Mesenchymal stem cell (in vitro differentiated cells and primary cell): ENCODE results near the gene IFT122.

Experiments
- DNase-seq: peaks from one replicate; pipeline ENCODE4 v3.0.0-alpha.2; 2013
- H2AFZ ChIP-seq: one replicate; pipeline ENCODE4 v1.6.1; 2013; ENCODE audit warnings: low read depth, mild to moderate bottlenecking, control low read depth, inconsistent platforms, low read length, moderate library complexity
- H2AK5ac ChIP-seq: 2 replicates; pipeline ENCODE4 v1.6.1; 2013; ENCODE audit warnings: low read length, moderate library complexity, mild to moderate bottlenecking, inconsistent platforms; ENCODE audit not compliant: severe bottlenecking
- H2BK120ac ChIP-seq: one replicate; pipeline ENCODE4 v1.6.1; 2013; ENCODE audit warnings: low read depth, mild to moderate bottlenecking, inconsistent platforms, low read length, moderate library complexity
- H2BK12ac ChIP-seq, 2 experiments: one replicate each; pipeline ENCODE4 v1.6.1; 2013; ENCODE audit warnings: inconsistent platforms in 2 of 2, low read length in 2 of 2, mild to moderate bottlenecking in 2 of 2, moderate library complexity in 2 of 2, control low read depth in 1 of 2
- H2BK15ac ChIP-seq: one replicate; pipeline ENCODE4 v1.6.1; 2013; ENCODE audit warnings: mild to moderate bottlenecking, low read depth, inconsistent platforms; ENCODE audit not compliant: poor library complexity, severe bottlenecking
- H2BK5ac ChIP-seq: 2 replicates; pipeline ENCODE4 v1.6.1; 2013; ENCODE audit warnings: low read depth, mild to moderate bottlenecking, low read length, control low read depth, inconsistent platforms; ENCODE audit not compliant: poor library complexity, severe bottlenecking
- H3K14ac ChIP-seq, 2 experiments: one replicate each; pipeline ENCODE4 v1.6.1; 2013; ENCODE audit warnings: inconsistent platforms in 2 of 2, low read length in 2 of 2, control low read depth in 1 of 2, mild to moderate bottlenecking in 1 of 2, moderate library complexity in 1 of 2
- H3K18ac ChIP-seq, 2 experiments: one replicate each; pipeline ENCODE4 v1.6.1; 2013; ENCODE audit warnings: inconsistent platforms in 2 of 2, low read length in 2 of 2, control low read depth in 1 of 2, low read depth in 1 of 2, mild to moderate bottlenecking in 1 of 2
- H3K23ac ChIP-seq, 2 experiments: one replicate each; pipeline ENCODE4 v1.6.1; 2013; ENCODE audit warnings: inconsistent platforms in 2 of 2, low read length in 2 of 2, mild to moderate bottlenecking in 2 of 2, moderate library complexity in 2 of 2, control low read depth in 1 of 2
- H3K27ac ChIP-seq: 2 replicates; pipeline ENCODE4 v1.5.1; 2013; ENCODE audit warnings: mild to moderate bottlenecking, moderate library complexity, low read length, control low read depth, inconsistent platforms; ENCODE audit not compliant: poor library complexity, severe bottlenecking
- H3K27me3 ChIP-seq, 2 experiments: 2 replicates each; pipeline versions ENCODE4 v1.6.1 to v1.7.0; 2013; ENCODE audit warnings: low read length in 2 of 2, mild to moderate bottlenecking in 2 of 2, moderate library complexity in 2 of 2, control low read depth in 1 of 2, inconsistent platforms in 1 of 2; ENCODE audit not compliant: control insufficient read depth in 1 of 2, insufficient read depth in 1 of 2
- H3K36me3 ChIP-seq, 2 experiments: 2 replicates each; pipeline versions ENCODE4 v1.6.1 to v1.7.0; 2013; ENCODE audit warnings: low read length in 2 of 2, control low read depth in 1 of 2, inconsistent platforms in 1 of 2, low read depth in 1 of 2, mild to moderate bottlenecking in 1 of 2; ENCODE audit not compliant: insufficient read depth in 2 of 2, control insufficient read depth in 1 of 2
- H3K4ac ChIP-seq, 2 experiments: one replicate each; pipeline ENCODE4 v1.6.1; 2013; ENCODE audit warnings: inconsistent platforms in 2 of 2, low read length in 2 of 2, mild to moderate bottlenecking in 2 of 2, moderate library complexity in 2 of 2, control low read depth in 1 of 2, low read depth in 1 of 2
- H3K4me1 ChIP-seq: 2 replicates; pipeline ENCODE4 v1.6.1; 2013; ENCODE audit warnings: low read depth, low read length, control low read depth; ENCODE audit not compliant: control insufficient read depth, insufficient read depth
- H3K4me2 ChIP-seq: 2 replicates; pipeline ENCODE4 v1.6.1; 2013; ENCODE audit warnings: low read length, mild to moderate bottlenecking, inconsistent platforms; ENCODE audit not compliant: poor library complexity, severe bottlenecking
- H3K4me3 ChIP-seq, 2 experiments: 2 replicates each; pipeline versions ENCODE4 v1.5.1 to v1.7.0; 2013; ENCODE audit warnings: low read length in 2 of 2, mild to moderate bottlenecking in 2 of 2, control low read depth in 1 of 2, low read depth in 1 of 2; ENCODE audit not compliant: insufficient read depth in 1 of 2
- H3K79me1 ChIP-seq: replicated peaks from 2 replicates; pipeline ENCODE4 v1.6.1; 2013; ENCODE audit warnings: mild to moderate bottlenecking, control low read depth, low read length, inconsistent platforms; ENCODE audit not compliant: poor library complexity, severe bottlenecking
- H3K9ac ChIP-seq: 2 replicates; pipeline ENCODE4 v1.7.0; 2013; ENCODE audit warnings: mild to moderate bottlenecking, low read length, moderate library complexity
- H3K9me3 ChIP-seq: 2 replicates; pipeline ENCODE4 v1.7.0; 2013; ENCODE audit warnings: mild to moderate bottlenecking, low read length; ENCODE audit not compliant: control insufficient read depth
- H4K8ac ChIP-seq: one replicate; pipeline ENCODE4 v1.6.1; 2013; ENCODE audit warnings: inconsistent platforms, mild to moderate bottlenecking, low read length, moderate library complexity
- H4K91ac ChIP-seq: one replicate; pipeline ENCODE4 v1.6.1; 2013; ENCODE audit warnings: mild to moderate bottlenecking, low read length, inconsistent platforms
- WGBS: methylation state at CpG from one replicate; pipeline ENCODE4 v1.1.7; 2013; ENCODE audit warnings: mixed read lengths; 5-methylcytosine and 5-hydroxymethylcytosine counted together

The IFT122 gene

DNA sequence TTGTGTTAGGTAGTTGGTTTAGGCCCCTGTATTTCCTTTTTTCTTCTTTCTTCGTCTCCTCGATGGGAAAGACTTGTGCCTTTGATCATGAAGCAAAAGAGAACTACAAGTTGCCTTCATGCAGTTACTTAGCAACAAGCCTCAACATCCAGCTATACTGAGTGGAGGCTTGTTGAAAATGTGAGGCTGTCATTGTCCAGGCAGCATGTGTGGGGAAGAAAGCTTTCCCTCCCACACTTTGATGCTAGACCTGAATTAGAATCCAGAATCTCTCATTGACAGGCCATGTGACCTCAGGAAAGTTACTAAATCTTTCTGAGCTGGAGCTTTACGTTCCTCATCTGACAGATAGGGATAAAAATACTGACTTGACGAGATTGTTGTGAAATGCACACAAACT is 23.7 kb downstream of the IFT122 start:
- no peak overlapping the region for H2BK15ac ChIP-seq
- no peak overlapping the region for H2BK5ac ChIP-seq
- WGBS = 91% methylated on average over 2 of the region's 4 CpGs
- H2AK5ac ChIP-seq = no peak overlapping the region
- H3K9me3 ChIP-seq = no peaks in the 10 kb centered on the region
- no peak overlapping the region for H2BK120ac ChIP-seq
- no peak overlapping the region for H3K14ac ChIP-seq
- H2AFZ ChIP-seq = no peak overlapping the region
- no peak overlapping the region for H4K91ac ChIP-seq
- no peak for DNase-seq
- H3K23ac ChIP-seq = no peak overlapping the region
- no peak overlapping the region for H2BK12ac ChIP-seq
- peaks cover 8 to 54% of the 10 kb centered on the region in 2 experiments for H3K36me3 ChIP-seq
- no peaks in the 10 kb centered on the region for H3K27me3 ChIP-seq
- no peaks in the 10 kb centered on the region for H3K4me1 ChIP-seq
- no peak overlapping the region for H3K27ac ChIP-seq
- H3K4ac ChIP-seq = no peak overlapping the region
- H4K8ac ChIP-seq = no peak overlapping the region
- no peak overlapping the region for H3K4me3 ChIP-seq
- H3K18ac ChIP-seq = no peak overlapping the region
- peaks cover 2% of the 10 kb centered on the region for H3K79me1 ChIP-seq
- H3K4me2 ChIP-seq = no peak overlapping the region
- no peak overlapping the region for H3K9ac ChIP-seq

DNA sequence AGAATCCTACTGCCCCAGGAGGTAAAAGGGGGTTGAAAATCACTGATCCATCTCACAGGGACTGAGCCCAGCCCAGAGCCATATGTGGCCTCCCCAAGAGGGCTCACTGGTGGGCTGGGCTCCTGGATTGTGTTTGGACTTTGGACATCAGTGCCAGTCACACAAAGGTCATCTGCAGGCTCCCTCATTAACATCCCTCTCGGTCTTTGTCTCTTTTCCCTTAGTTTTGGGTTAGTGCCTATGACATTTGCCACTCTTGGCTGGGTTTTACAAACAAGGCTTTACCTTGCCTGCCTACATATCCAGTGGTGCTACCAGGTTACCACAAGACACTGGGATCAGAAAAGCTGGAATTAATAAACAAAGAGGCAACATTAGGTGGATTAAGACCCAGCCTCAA is 27.9 kb downstream of the IFT122 start:
- Histone ChIP-seq H3K23ac (no peak overlapping the region), H3K36me3 (peaks cover 9 to 63% of the 10 kb centered on the region in 2 experiments), H2BK12ac (no peak overlapping the region), H3K27ac (no peak overlapping the region), H2AFZ (no peak overlapping the region), H2AK5ac (no peak overlapping the region), H4K8ac (no peak overlapping the region), H3K14ac (no peak overlapping the region), H3K18ac (no peak overlapping the region), H3K4ac (no peak overlapping the region), H3K4me1 (no peaks in the 10 kb centered on the region), H2BK15ac (no peak overlapping the region), H3K4me3 (no peak overlapping the region), H3K27me3 (no peaks in the 10 kb centered on the region), H2BK120ac (no peak overlapping the region), H4K91ac (no peak overlapping the region), H3K9me3 (no peaks in the 10 kb centered on the region), H3K4me2 (no peak overlapping the region), H3K9ac (no peak overlapping the region), H2BK5ac (no peak overlapping the region), H3K79me1 (no peaks in the 10 kb centered on the region)
- WGBS = 67% methylated on average over 1 of the region's 1 CpG
- DNase-seq = no peak

DNA sequence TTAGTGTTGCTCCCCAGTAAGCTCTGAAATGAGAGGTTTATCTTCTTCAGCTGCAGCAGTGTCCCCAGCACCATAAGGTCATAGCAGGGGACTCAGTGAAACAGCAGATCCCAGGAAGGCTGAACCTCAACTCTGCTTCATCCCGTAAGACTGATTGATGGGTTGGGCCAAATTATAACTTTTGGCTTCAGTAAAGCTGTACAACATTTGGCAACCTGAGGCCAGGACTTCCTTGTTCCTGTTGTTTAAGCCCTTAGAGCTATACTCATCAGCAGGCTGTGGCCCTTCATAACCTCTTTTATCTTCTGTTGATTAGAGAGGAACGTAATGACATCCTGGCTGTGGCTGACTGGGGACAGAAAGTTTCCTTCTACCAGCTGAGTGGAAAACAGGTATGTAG is 29.0 kb downstream of the IFT122 start:
- H2AFZ ChIP-seq = no peak overlapping the region
- H3K4ac ChIP-seq = no peak overlapping the region
- H3K36me3 ChIP-seq = peaks cover 11 to 57% of the 10 kb centered on the region in 2 experiments
- no peak for DNase-seq
- H2BK15ac ChIP-seq = no peak overlapping the region
- H3K4me2 ChIP-seq = no peak overlapping the region
- whole genome bisulfite sequencing = 92% methylated on average over 1 of the region's 2 CpGs
- no peaks in the 10 kb centered on the region for H3K9me3 ChIP-seq
- H4K8ac ChIP-seq = no peak overlapping the region
- no peaks in the 10 kb centered on the region for H3K4me1 ChIP-seq
- H3K27ac ChIP-seq = no peak overlapping the region
- H3K18ac ChIP-seq = no peak overlapping the region
- no peak overlapping the region for H3K23ac ChIP-seq
- H4K91ac ChIP-seq = no peak overlapping the region
- H2BK12ac ChIP-seq = no peak overlapping the region
- no peaks in the 10 kb centered on the region for H3K27me3 ChIP-seq
- H2BK120ac ChIP-seq = no peak overlapping the region
- H2AK5ac ChIP-seq = no peak overlapping the region
- no peak overlapping the region for H3K4me3 ChIP-seq
- no peak overlapping the region for H3K14ac ChIP-seq
- no peak overlapping the region for H2BK5ac ChIP-seq
- no peak overlapping the region for H3K9ac ChIP-seq
- no peaks in the 10 kb centered on the region for H3K79me1 ChIP-seq

DNA sequence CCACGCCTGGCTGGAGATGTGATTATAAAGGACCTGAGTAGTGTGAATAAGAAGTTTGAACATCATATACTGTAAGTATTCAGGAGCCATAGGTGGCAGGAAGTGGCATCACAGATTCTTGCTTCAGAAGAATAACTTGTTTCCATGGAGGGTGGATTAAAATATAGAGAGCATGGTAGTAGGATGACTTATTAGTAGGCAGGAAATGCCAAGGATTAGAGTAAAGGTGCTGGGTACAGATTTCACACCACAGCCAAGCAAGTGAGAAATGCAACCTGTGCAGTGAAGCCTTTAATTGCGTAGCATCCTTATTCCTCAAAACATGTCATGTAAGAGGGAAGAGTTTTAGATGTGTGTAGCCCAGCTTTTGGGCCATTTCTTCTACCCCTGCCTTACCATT is 30.8 kb downstream of the IFT122 start:
- WGBS = 91% methylated on average over 1 of the region's 2 CpGs
- H3K36me3 ChIP-seq = peaks cover 11 to 46% of the 10 kb centered on the region in 2 experiments
- H2BK120ac ChIP-seq = no peak overlapping the region
- no peaks in the 10 kb centered on the region for H3K9me3 ChIP-seq
- no peak overlapping the region for H3K18ac ChIP-seq
- no peak overlapping the region for H3K9ac ChIP-seq
- no peak overlapping the region for H3K14ac ChIP-seq
- H2AFZ ChIP-seq = no peak overlapping the region
- no peak overlapping the region for H3K4ac ChIP-seq
- H3K27me3 ChIP-seq = no peaks in the 10 kb centered on the region
- H4K91ac ChIP-seq = no peak overlapping the region
- H3K27ac ChIP-seq = no peak overlapping the region
- no peak overlapping the region for H3K23ac ChIP-seq
- no peak overlapping the region for H2BK15ac ChIP-seq
- H3K4me2 ChIP-seq = no peak overlapping the region
- peaks cover 2% of the 10 kb centered on the region for H3K4me1 ChIP-seq
- no peak overlapping the region for H2AK5ac ChIP-seq
- no peak overlapping the region for H3K4me3 ChIP-seq
- no peak overlapping the region for H2BK12ac ChIP-seq
- no peak overlapping the region for H4K8ac ChIP-seq
- no peak for DNase-seq
- no peak overlapping the region for H2BK5ac ChIP-seq
- peaks cover 2% of the 10 kb centered on the region for H3K79me1 ChIP-seq
